B cell (primary cell): Measurements from ENCODE around the gene CHD9.

Experiments used
- CTCF ChIP-seq: fragments of 200-600 bp; IDR thresholded peaks from one replicate; pipeline ENCODE4 v1.8.0; 2022; ENCODE audit warnings: antibody characterized with exemption, mild to moderate bottlenecking
- EZH2 ChIP-seq: IDR thresholded peaks from 2 replicates; pipeline ENCODE4 v1.6.1; 2012; ENCODE audit warnings: borderline replicate concordance, low read depth, mild to moderate bottlenecking, moderate library complexity, low read length; ENCODE audit not compliant: insufficient read depth, poor library complexity, severe bottlenecking

GRCh38 chr16:53355064-53355463, 300.3 kb downstream of the CHD9 start:
- TF ChIP-seq CTCF (no peak), EZH2 (no peak)
